Karpas-422 (cell line): Measurements from ENCODE around the gene TCEA2. TPM values are rescaled to one million over a fixed set of nuclear protein-coding genes. Genes with fewer than 3 reads are reported as not detected.

Source experiments
- DNase-seq: peaks from one replicate; pipeline ENCODE4 v3.0.0-alpha.2; 2015
- H2AFZ ChIP-seq: fragments of 200-600 bp; sonication (generic); 2 replicates; pipeline ENCODE4 v1.6.1; 2014; ENCODE audit warnings: antibody characterized with exemption, low read length, mixed read lengths
- H3K27ac ChIP-seq: fragments of 200-600 bp; sonication (generic); 2 replicates; pipeline ENCODE4 v1.5.1; 2014; ENCODE audit warnings: mild to moderate bottlenecking, low read length, moderate library complexity
- H3K27me3 ChIP-seq: fragments of 200-600 bp; sonication (generic); 2 replicates; pipeline ENCODE4 v1.6.1; 2014; ENCODE audit warnings: low read length, mixed read lengths
- H3K36me3 ChIP-seq: fragments of 200-600 bp; sonication (generic); 2 replicates; pipeline ENCODE4 v1.6.1; 2014; ENCODE audit warnings: low read length, mixed read lengths; ENCODE audit not compliant: insufficient read depth
- H3K4me1 ChIP-seq: fragments of 200-600 bp; sonication (generic); 2 replicates; pipeline ENCODE4 v1.6.1; 2014; ENCODE audit warnings: mild to moderate bottlenecking, low read length, mixed read lengths
- H3K4me2 ChIP-seq: fragments of 200-600 bp; sonication (generic); 2 replicates; pipeline ENCODE4 v1.6.1; 2014; ENCODE audit warnings: low read length, low read depth, mild to moderate bottlenecking; ENCODE audit not compliant: poor library complexity, severe bottlenecking
- H3K4me3 ChIP-seq: fragments of 200-600 bp; sonication (generic); 2 replicates; pipeline ENCODE4 v1.5.1; 2014; ENCODE audit warnings: mild to moderate bottlenecking, antibody characterized with exemption, low read length, mixed read lengths
- H3K79me2 ChIP-seq: fragments of 200-600 bp; sonication (generic); 2 replicates; pipeline ENCODE4 v1.6.1; 2014; ENCODE audit warnings: mild to moderate bottlenecking, low read length, mixed read lengths
- H3K9ac ChIP-seq: fragments of 200-600 bp; sonication (generic); 2 replicates; pipeline ENCODE4 v1.6.0; 2014; ENCODE audit warnings: low read length
- H3K9me2 ChIP-seq: fragments of 200-600 bp; sonication (generic), shearing (Covaris generic); replicated peaks from 2 replicates; pipeline ENCODE4 v1.6.0; 2014; ENCODE audit warnings: mild to moderate bottlenecking, low read length, moderate library complexity; ENCODE audit not compliant: insufficient read depth
- H3K9me3 ChIP-seq: fragments of 300-700, 200-600 bp; sonication (generic); 2 replicates; pipeline ENCODE4 v1.6.1; 2014; ENCODE audit warnings: low read length, mixed read lengths
- H4K20me1 ChIP-seq: fragments of 200-600 bp; sonication (generic); 2 replicates; pipeline ENCODE4 v1.6.1; 2014; ENCODE audit warnings: mild to moderate bottlenecking, antibody characterized with exemption, low read length, low read depth; ENCODE audit not compliant: insufficient read depth
- total RNA-seq: library from RNA; depleted of rRNA; stranded (reverse); fragments of >200 nt; shearing (Covaris generic); gene quantifications from 2 replicates; pipeline ENCODE4 v1.2.3, GENCODE V29; 2014; ENCODE audit warnings: low replicate concordance

TCEA2 gene
- total RNA-seq, 1 experiment from 2014 or later, result 124 TPM

DNA sequence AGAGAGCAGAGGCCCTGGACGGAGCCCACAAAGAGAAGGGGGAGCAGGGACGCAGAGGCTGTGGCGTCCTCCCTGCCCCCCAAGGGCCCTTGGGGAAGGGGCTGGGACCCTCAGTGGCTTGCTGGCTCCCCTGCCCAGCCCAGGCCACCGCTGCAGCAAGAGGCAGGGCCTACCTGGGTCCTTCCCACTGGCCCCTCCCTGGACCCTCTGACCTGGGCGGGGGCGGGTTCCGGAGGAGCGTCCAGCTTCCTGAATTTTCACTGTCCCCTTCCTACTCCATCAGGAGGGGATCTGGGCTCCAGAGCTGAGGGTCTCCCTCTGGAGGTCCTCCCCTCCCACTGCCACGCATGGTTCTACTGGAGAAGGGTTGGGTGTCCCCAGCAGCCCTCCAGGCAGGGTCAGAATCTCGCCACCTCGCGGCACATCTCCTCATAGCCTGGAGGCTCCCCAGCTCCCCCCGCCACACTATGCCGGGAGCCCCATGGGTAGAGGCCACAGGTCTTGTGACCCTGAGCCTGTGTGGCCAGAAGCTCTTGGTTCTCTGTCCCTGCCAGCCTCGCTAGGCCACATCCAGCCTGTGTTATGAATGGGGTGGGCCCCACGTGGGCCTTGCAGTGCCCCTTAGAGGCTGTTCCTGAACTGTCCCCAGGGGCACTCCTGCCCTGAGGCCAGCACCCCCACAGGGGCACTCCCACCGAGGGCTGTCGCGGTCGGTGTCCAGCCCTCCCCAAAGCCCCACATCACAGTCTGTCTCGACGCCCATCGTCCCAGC, 12.6 kb upstream of the TCEA2 start:
- Histone ChIP-seq H3K4me1 (peaks cover 24% of the 10 kb centered on the region), H4K20me1 (no peaks in the 10 kb centered on the region; the same call in 1 of the 2 replicates), H3K9me3 (no peaks in the 10 kb centered on the region), H3K27ac (no peak overlapping the region), H3K79me2 (no peaks in the 10 kb centered on the region), H3K9ac (peak overlapping the region; percentile 23; the same call in 1 of the 2 replicates), H3K27me3 (no peaks in the 10 kb centered on the region), H3K36me3 (no peaks in the 10 kb centered on the region), H3K4me3 (no peak overlapping the region; the same call in 1 of the 2 replicates), H3K4me2 (peak overlapping the region; percentile 58), H2AFZ (no peak overlapping the region), H3K9me2 (no peaks in the 10 kb centered on the region)
- DNase-seq, result no peak

DNA sequence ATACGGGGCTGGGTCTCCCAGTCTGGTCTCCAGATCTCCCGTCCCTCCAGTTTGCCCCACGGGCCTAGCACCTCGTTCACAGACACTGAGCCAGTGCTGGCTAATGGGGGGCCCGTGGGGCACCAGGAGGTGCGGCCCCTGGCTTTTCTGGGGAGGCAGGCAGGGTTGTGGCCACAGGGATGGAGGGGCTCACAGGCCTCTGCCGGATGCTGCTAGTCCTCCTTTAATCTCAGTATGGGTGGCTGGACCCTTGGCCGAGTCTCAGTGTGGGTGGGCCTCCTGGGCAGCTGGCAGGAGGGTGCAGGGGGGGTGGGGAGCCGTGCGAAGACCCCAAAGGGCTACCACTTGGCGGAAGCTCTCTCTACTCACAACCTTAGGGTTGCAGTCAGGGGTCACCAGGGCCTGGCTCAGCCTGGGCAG, 12.0 kb upstream of the TCEA2 start:
- no peak overlapping the region for H3K4me3 ChIP-seq

DNA sequence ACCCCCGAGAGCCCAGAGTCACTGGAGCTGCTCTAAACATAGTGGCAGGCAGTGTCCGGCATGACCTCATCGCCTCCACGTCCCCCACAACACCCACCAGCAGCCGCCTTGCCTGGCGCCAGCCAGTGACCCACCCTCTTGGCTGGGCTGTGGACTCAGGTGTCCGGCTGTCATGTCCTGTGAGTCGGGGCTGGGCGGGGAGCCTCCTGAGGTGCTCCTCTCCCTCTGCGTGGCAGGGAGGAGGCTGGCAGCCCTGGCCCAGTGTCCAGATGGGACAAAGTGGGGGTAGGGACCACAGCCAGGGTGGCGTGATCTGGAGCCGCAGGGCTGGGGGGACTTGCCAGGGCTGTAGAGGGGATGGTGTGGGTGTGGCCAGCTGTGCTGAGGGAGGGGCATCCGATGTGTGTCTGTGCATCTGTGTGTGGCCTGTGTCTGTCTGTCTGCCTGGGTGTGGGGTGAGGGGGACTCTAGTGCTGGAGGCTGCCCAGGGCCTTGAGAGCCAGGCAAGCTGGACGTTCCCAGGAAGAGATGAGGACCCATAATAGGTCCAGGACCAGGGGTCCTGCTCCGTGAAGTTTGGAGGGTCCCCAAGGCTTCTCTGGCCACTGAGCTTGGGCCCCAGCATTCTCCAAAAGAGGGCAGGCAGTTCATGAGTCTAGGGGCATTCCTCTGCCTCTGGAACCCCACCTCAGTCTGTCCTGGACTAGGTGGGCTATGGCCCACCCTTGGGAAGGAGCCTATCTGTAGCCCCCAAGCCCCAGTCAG, 11.3 kb upstream of the TCEA2 start:
- Histone ChIP-seq H3K4me1 (peaks cover 24% of the 10 kb centered on the region), H3K9ac (no peak overlapping the region), H2AFZ (no peak overlapping the region), H3K79me2 (no peaks in the 10 kb centered on the region), H3K4me2 (no peak overlapping the region), H3K4me3 (no peak overlapping the region), H3K27ac (no peak overlapping the region), H3K36me3 (no peaks in the 10 kb centered on the region), H4K20me1 (no peaks in the 10 kb centered on the region), H3K27me3 (no peaks in the 10 kb centered on the region), H3K9me3 (no peaks in the 10 kb centered on the region), H3K9me2 (no peaks in the 10 kb centered on the region)
- DNase-seq, result no peak

More for the DNA sequence above, 12.0 kb upstream of the TCEA2 start:
- H3K9me3 ChIP-seq, result no peaks in the 10 kb centered on the region
- H3K9me2 ChIP-seq, result no peaks in the 10 kb centered on the region
- no peaks in the 10 kb centered on the region for H3K27me3 ChIP-seq
- no peak overlapping the region for H3K4me2 ChIP-seq
- DNase-seq, result no peak
- no peak overlapping the region for H3K27ac ChIP-seq
- H3K36me3 ChIP-seq, result no peaks in the 10 kb centered on the region
- peaks cover 24% of the 10 kb centered on the region for H3K4me1 ChIP-seq
- H3K79me2 ChIP-seq, result no peaks in the 10 kb centered on the region
- H4K20me1 ChIP-seq, result no peaks in the 10 kb centered on the region; the same call in 1 of the 2 replicates
- H2AFZ ChIP-seq, result no peak overlapping the region
- no peak overlapping the region for H3K9ac ChIP-seq

DNA sequence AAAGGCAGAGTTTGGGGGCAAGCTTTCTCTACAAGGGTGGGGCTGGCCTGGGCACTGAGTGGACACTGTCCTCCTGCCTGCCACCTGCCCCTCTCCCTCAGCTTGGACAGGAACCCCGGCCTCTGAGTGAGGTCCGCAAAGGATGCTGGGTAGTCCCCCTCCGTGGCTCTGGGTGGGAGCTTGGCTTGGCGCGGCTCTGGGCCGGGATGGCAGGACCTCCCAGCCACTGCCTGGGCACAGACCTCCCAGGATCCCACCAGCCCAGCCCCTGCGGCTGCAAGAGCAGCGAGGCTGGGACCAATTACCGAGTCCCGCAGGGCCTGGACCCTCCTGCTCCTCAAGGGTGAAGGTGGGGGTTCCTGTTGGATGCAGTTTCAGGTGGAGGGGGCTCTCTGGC, 10.7 kb upstream of the TCEA2 start:
- Histone ChIP-seq H3K4me2 (no peak overlapping the region), H3K9me2 (no peaks in the 10 kb centered on the region), H3K27ac (no peak overlapping the region), H3K4me3 (no peak overlapping the region), H3K9me3 (no peaks in the 10 kb centered on the region), H4K20me1 (no peaks in the 10 kb centered on the region), H3K4me1 (peaks cover 25% of the 10 kb centered on the region), H3K79me2 (no peaks in the 10 kb centered on the region), H3K36me3 (no peaks in the 10 kb centered on the region), H2AFZ (no peak overlapping the region), H3K9ac (no peak overlapping the region), H3K27me3 (no peaks in the 10 kb centered on the region)
- DNase-seq, result no peak

DNA sequence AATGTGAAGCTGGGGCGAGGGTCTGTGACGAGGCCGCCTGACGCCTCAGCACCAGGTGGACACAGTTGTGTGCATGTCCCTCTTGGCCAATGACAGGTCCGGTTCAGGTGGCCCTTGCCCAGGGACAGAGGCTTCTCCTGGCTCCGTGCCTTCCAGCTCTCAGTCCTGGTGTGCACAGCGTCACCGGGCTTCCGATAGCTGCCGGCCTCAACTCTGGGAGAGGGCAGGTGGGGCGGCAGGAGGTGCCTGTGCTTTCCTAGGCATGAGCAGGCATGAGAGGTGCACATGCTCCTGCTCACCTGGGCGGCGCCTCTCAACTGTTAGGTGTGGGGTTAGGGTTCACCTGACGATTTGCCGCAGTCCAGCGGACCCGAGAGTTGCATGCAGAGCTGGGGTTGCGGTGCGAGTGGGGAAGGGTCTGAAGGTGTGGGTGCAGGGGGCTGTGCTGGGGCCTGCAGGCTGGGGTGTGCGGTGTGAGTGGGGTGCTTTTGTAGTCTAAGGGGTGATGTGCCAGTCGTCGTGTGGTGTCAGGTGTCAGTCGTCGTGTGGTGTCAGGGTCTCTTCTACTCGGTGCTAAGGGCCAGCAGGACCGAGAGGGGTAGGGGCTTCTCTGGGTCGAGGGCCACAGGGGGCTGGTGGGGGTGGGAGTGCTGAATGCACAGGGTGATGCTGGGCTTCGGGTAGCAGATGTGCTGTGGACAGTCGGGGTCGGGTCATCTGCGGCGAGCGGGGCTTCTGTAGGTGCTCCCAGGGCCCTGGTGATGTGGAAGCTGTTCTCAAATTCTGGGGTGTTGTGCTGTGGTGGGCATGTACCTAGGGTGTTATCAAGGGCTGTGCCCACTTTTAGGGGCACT, 9.8 kb upstream of the TCEA2 start:
- Histone ChIP-seq H2AFZ (no peak overlapping the region), H3K9ac (no peak overlapping the region), H3K27me3 (no peaks in the 10 kb centered on the region), H3K4me3 (no peak overlapping the region), H3K36me3 (no peaks in the 10 kb centered on the region), H3K4me1 (peaks cover 34% of the 10 kb centered on the region), H3K9me2 (no peaks in the 10 kb centered on the region), H3K27ac (no peak overlapping the region), H3K4me2 (no peak overlapping the region), H3K9me3 (no peaks in the 10 kb centered on the region), H4K20me1 (no peaks in the 10 kb centered on the region), H3K79me2 (no peaks in the 10 kb centered on the region)
- DNase-seq, result no peak

DNA sequence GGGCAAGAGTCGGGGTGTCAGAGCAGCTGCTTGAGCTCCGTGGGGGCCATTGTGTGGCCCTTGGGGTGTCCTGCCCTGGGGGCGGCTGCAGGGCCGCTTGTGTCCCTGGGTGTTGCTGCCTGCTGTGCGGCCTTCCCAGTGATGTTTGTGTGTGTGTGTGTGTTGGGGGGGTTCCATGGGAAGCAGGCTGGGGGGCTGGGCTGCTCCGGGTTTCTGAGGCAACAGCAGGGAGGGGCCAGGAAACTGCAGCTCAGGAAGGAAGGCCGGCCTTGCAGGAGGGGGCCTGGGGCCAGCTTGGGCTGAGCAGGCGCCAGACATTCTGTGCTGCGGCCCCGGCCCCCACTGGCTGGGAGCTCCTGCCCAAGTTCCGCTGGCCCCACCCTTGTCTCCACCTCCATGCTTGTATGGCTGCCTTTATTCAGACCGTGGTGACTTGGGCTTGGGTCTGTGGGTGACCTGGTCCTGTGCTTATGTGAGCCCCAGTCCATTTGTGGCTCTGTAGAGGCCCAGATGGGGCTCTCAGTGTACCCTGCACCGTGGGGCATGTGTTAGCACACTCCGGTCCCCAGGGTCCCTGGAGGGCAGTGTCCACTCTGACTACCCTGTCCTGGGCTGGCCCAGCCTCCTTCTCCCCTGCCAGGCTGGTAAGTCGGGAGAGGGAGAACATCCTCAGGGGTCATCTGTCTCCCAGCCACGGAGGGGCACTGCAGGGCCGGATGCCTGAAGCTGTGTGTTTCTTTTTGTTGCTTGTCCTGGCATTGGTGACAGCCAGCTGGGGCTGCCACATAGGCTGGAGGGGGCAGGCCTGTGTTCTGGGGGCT, 8.9 kb upstream of the TCEA2 start:
- peak; percentile 79 for DNase-seq
- no peaks in the 10 kb centered on the region for H3K36me3 ChIP-seq
- no peaks in the 10 kb centered on the region for H3K9me2 ChIP-seq
- H4K20me1 ChIP-seq, result no peaks in the 10 kb centered on the region
- no peaks in the 10 kb centered on the region for H3K79me2 ChIP-seq
- H3K27ac ChIP-seq, result no peak overlapping the region
- peaks cover 40% of the 10 kb centered on the region for H3K4me1 ChIP-seq
- H3K27me3 ChIP-seq, result no peaks in the 10 kb centered on the region
- H3K9ac ChIP-seq, result no peak overlapping the region
- H2AFZ ChIP-seq, result no peak overlapping the region
- H3K9me3 ChIP-seq, result no peaks in the 10 kb centered on the region
- H3K4me2 ChIP-seq, result no peak overlapping the region
- no peak overlapping the region for H3K4me3 ChIP-seq

DNA sequence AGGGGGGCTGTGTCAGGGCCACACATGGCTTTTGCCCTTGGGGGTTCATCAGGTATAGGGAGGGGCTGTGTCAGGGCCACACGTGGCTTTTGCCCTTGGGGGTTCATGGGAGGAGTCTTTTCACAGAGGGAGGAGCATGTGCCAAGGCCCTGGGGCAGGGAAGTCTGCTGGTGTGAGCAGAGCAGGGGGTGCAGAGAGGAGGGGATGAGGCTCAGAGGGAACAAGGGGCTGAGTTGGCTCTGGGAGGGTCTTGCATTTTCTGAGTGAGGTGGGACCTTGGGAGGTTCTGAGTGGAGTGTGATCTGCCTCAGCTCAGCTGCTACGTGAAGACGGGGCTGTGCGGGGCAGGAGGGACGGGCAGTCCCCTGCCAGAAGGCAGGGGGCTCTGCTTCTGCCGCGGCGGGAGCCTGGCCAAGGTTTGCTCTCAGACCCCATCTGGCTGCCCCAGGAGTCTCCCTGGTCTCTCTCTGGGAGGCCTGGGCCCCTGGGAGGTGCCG, 7.6 kb upstream of the TCEA2 start:
- Histone ChIP-seq H3K79me2 (no peaks in the 10 kb centered on the region), H3K27ac (no peak overlapping the region), H3K4me1 (peaks cover 32% of the 10 kb centered on the region), H4K20me1 (no peaks in the 10 kb centered on the region), H3K4me3 (no peak overlapping the region), H3K9me2 (no peaks in the 10 kb centered on the region), H3K9me3 (no peaks in the 10 kb centered on the region), H2AFZ (no peak overlapping the region), H3K27me3 (no peaks in the 10 kb centered on the region), H3K9ac (no peak overlapping the region), H3K4me2 (no peak overlapping the region), H3K36me3 (no peaks in the 10 kb centered on the region)
- DNase-seq, result no peak
